Measurements from ENCODE around the gene FMNL2.
"Not testable (repeated sequence)": the region's sequence is repeated elsewhere in the genome, so short reads cannot be mapped to it uniquely, and the experiment has no call there.

The FMNL2 gene

DNA sequence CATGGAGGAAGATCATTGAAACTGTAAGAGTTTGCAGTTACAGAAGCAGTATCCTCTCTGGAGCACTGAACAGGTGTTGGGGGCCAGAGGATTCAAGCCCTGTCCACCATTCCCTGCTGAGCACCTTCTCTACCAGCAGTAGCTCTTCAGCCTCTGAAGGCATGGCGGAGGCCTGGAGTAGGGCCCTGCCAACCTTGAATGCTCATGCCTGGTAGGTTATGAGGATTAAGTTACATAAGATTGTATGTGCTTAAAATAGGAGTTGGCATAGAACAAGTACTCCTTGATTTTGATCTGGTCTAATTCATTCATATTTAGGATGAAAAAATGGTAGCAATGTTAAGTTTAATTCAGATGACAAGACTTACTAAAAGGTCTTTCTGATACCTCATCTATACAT is 40.2 kb downstream of the FMNL2 start:
- peaks cover 21% of the 10 kb centered on the region for H3K27me3 Mint-ChIP-seq (ENCODE audit: low read depth)
- no peak for DNase-seq (ENCODE audit: low spot score)
- no peak overlapping the region for H3K4me3 Mint-ChIP-seq
- H3K36me3 Mint-ChIP-seq (ENCODE audit: low read depth), result no peaks in the 10 kb centered on the region
- H3K27ac Mint-ChIP-seq, result no peak overlapping the region
- H3K4me1 Mint-ChIP-seq (ENCODE audit: low read depth), result no peaks in the 10 kb centered on the region
- H3K9me3 Mint-ChIP-seq, result no peaks in the 10 kb centered on the region

DNA sequence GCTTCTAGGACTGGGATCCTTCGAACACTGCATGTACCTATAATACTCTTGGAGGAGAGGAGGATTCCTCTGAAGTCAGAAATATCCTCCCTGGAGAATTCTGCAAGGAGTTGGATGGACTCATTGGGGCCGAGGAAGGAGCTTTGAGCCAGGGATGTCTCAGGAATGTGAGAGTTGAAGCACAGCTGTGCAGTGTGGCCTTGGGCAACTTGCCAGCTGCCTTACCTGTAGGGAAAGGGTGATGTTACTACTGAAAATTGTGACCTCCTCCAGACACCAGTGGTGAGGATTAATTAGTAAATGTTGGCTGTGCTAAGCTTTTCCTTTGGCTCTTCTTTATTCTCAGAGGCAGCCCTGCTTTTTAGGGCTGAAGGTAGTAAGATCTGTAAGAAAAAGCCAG is 41.4 kb downstream of the FMNL2 start:
- Mint-ChIP-seq H3K27me3 (ENCODE audit: low read depth) (peaks cover 17% of the 10 kb centered on the region), H3K9me3 (no peaks in the 10 kb centered on the region), H3K4me3 (no peak overlapping the region), H3K4me1 (ENCODE audit: low read depth) (no peaks in the 10 kb centered on the region), H3K27ac (no peak overlapping the region), H3K36me3 (ENCODE audit: low read depth) (no peaks in the 10 kb centered on the region)
- DNase-seq (ENCODE audit: low spot score), result no peak

GRCh38 chr2:152376968-152377367 is 42.0 kb downstream of the FMNL2 start:
- H3K4me3 Mint-ChIP-seq, result no peak overlapping the region
- H3K36me3 Mint-ChIP-seq (ENCODE audit: low read depth), result no peaks in the 10 kb centered on the region
- no peak overlapping the region for H3K27ac Mint-ChIP-seq
- no peaks in the 10 kb centered on the region for H3K9me3 Mint-ChIP-seq
- no peaks in the 10 kb centered on the region for H3K4me1 Mint-ChIP-seq (ENCODE audit: low read depth)
- DNase-seq (ENCODE audit: low spot score), result no peak
- peaks cover 17% of the 10 kb centered on the region for H3K27me3 Mint-ChIP-seq (ENCODE audit: low read depth)

DNA sequence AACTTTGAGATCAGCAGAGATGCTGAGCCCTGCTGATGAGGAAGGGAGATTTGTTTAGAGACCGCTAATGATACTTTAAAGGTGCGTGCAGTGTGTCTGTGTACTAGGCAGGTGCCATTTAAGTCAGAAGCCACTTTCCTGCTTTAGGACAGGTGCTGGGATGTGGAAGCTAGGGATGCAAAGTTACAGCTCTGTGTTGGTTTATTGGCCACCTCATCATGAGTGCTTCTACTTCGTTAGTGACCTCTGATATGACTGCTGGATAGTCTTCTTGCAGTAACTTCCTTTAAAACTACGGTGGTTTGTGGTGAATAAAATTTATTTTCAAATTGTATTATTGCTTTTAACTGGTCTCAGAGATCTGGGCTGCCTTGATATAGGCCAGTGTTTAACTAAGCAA is 44.1 kb downstream of the FMNL2 start:
- Mint-ChIP-seq H3K9me3 (no peaks in the 10 kb centered on the region), H3K27ac (no peak overlapping the region), H3K4me1 (ENCODE audit: low read depth) (no peaks in the 10 kb centered on the region)

DNA sequence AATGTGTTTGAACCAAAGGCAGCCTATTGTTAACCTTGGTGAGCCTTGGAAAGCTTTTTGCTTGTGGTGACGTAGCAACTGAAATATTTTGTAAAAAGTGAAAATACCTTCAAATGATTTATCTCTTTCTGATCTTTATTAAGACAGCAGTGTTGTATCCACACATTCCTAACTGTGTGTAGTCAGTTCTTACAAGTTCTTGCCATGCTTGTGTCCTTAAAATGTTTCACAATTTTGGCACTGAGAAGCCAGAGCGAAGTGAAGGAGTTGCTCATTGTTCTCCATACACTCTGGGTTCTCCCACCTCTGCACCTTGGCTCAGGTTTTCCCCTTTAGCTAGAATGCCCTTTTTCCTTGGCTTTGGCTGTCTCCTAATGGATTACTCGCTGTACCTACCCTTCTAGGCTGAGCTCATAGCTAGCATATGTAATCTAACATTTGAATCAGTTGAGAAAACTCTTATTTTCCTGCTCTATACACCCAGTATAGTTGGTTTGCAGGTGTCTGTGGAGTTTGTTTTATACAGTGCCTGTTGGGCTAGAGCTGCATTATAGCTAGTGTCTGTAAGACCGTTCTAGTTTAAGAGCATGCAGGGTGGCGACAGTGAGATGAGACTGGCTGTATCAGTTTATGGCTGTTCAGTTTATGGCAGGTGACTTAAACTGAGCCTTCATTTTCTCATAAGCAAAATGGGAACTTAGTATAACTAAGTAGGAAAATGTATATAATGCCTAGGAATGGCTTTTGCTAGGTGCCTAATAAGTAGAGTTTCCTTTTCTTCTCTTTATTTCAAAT is 45.5 kb downstream of the FMNL2 start:
- Mint-ChIP-seq H3K27me3 (ENCODE audit: low read depth) (peaks cover 13% of the 10 kb centered on the region), H3K4me1 (ENCODE audit: low read depth) (no peaks in the 10 kb centered on the region), H3K9me3 (no peaks in the 10 kb centered on the region), H3K36me3 (ENCODE audit: low read depth) (no peaks in the 10 kb centered on the region), H3K4me3 (no peak overlapping the region), H3K27ac (no peak overlapping the region)
- no peak for DNase-seq (ENCODE audit: low spot score)

More for the DNA sequence above, 44.1 kb downstream of the FMNL2 start:
- no peak overlapping the region for H3K4me3 Mint-ChIP-seq
- peaks cover 10% of the 10 kb centered on the region for H3K27me3 Mint-ChIP-seq (ENCODE audit: low read depth)
- no peaks in the 10 kb centered on the region for H3K36me3 Mint-ChIP-seq (ENCODE audit: low read depth)
- DNase-seq (ENCODE audit: low spot score), result no peak

DNA sequence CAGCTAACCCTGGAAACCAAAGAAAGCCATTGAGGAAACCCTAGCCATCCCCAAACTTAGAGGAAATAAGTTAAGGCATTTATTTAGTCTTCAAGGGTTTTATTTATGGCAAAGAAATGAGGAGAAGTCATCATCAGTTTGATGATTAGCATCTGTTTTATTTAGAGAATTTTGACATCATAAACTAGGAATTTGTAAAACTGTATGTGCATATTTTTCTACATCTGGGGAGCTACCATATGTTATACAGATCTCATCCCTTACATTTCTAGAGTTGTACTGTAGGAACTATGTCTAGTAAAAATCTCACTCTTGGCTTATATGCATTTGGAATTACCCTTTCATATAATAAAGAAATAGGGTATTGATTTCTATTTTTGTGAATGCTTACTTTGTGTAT is 48.7 kb downstream of the FMNL2 start:
- H3K4me1 Mint-ChIP-seq (ENCODE audit: low read depth), result no peaks in the 10 kb centered on the region
- H3K27ac Mint-ChIP-seq, result no peak overlapping the region
- no peak for DNase-seq (ENCODE audit: low spot score)
- H3K27me3 Mint-ChIP-seq (ENCODE audit: low read depth), result peaks cover 10% of the 10 kb centered on the region
- no peaks in the 10 kb centered on the region for H3K36me3 Mint-ChIP-seq (ENCODE audit: low read depth)
- H3K4me3 Mint-ChIP-seq, result no peak overlapping the region
- no peaks in the 10 kb centered on the region for H3K9me3 Mint-ChIP-seq

DNA sequence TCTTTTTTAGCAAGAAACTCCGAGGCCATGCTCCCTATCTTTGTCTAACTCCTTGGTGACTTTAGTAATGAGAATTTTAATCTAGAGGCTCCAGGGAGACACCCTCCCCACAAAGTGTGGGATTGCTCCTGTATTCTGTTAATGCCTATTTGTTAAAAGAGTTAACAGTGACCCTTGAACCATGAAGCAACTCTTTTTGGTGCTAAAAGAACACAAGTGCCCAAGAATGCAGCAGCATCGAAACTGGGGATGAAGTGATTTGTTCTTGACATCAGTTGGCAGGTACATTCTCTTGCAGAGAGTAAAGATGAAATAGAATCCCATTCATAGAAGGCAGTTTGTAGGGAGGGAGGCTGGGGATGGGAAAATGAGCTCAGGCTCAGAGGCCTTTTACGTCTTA is 50.0 kb downstream of the FMNL2 start:
- Mint-ChIP-seq H3K27me3 (ENCODE audit: low read depth) (peaks cover 7% of the 10 kb centered on the region), H3K36me3 (ENCODE audit: low read depth) (no peaks in the 10 kb centered on the region), H3K4me3 (no peak overlapping the region), H3K9me3 (no peaks in the 10 kb centered on the region), H3K4me1 (ENCODE audit: low read depth) (no peaks in the 10 kb centered on the region), H3K27ac (no peak overlapping the region)
- no peak for DNase-seq (ENCODE audit: low spot score)

GRCh38 chr2:152385650-152386049 is 50.7 kb downstream of the FMNL2 start:
- Mint-ChIP-seq H3K27ac (no peak overlapping the region), H3K4me1 (ENCODE audit: low read depth) (no peaks in the 10 kb centered on the region), H3K27me3 (ENCODE audit: low read depth) (peaks cover 7% of the 10 kb centered on the region), H3K4me3 (no peak overlapping the region), H3K36me3 (ENCODE audit: low read depth) (no peaks in the 10 kb centered on the region), H3K9me3 (no peaks in the 10 kb centered on the region)
- no peak for DNase-seq (ENCODE audit: low spot score)

GRCh38 chr2:152386266-152386665 is 51.3 kb downstream of the FMNL2 start:
- H3K4me3 Mint-ChIP-seq, result no peak overlapping the region
- no peaks in the 10 kb centered on the region for H3K36me3 Mint-ChIP-seq (ENCODE audit: low read depth)
- H3K9me3 Mint-ChIP-seq, result no peaks in the 10 kb centered on the region
- no peak overlapping the region for H3K27ac Mint-ChIP-seq
- peaks cover 7% of the 10 kb centered on the region for H3K27me3 Mint-ChIP-seq (ENCODE audit: low read depth)
- no peak for DNase-seq (ENCODE audit: low spot score)
- H3K4me1 Mint-ChIP-seq (ENCODE audit: low read depth), result no peaks in the 10 kb centered on the region

- no peak for DNase-seq (ENCODE audit: low spot score)
- H3K4me1 Mint-ChIP-seq (ENCODE audit: low read depth), result no peaks in the 10 kb centered on the region
- H3K4me3 Mint-ChIP-seq, result no peak overlapping the region
- H3K36me3 Mint-ChIP-seq (ENCODE audit: low read depth), result no peaks in the 10 kb centered on the region
- H3K9me3 Mint-ChIP-seq, result no peaks in the 10 kb centered on the region
- H3K27ac Mint-ChIP-seq, result no peak overlapping the region
- peaks cover 6% of the 10 kb centered on the region for H3K27me3 Mint-ChIP-seq (ENCODE audit: low read depth)
Observed at GRCh38 chr2:152387041-152387440, 52.1 kb downstream of the FMNL2 start.

DNA sequence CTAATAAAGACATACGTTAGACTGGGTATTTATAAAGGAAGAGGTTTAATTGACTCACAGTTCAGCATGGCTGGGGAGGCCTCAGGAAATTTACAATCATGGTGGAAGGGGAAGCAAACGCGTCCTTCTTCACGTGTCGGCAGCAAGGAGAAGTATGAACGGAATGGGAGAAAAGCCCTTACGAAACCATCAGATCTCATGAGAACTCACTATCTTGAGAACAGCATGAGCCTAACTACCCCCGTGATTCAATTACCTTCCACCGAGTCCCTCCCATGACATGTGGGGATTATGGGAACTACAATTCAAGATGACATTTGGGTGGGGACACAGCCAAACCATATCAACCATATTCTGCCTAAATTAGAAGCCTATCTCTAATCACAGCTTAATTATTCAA is 53.3 kb downstream of the FMNL2 start:
- not testable (repeated sequence) for H3K4me3 Mint-ChIP-seq; H3K4me1 Mint-ChIP-seq (ENCODE audit: low read depth); H3K27ac Mint-ChIP-seq; H3K9me3 Mint-ChIP-seq; DNase-seq (ENCODE audit: low spot score); H3K36me3 Mint-ChIP-seq (ENCODE audit: low read depth); H3K27me3 Mint-ChIP-seq (ENCODE audit: low read depth)

GRCh38 chr2:152389483-152389882 is 54.5 kb downstream of the FMNL2 start:
- no peak overlapping the region for H3K27ac Mint-ChIP-seq
- H3K27me3 Mint-ChIP-seq (ENCODE audit: low read depth), result peaks cover 3% of the 10 kb centered on the region
- H3K36me3 Mint-ChIP-seq (ENCODE audit: low read depth), result no peaks in the 10 kb centered on the region
- no peak overlapping the region for H3K4me3 Mint-ChIP-seq
- H3K4me1 Mint-ChIP-seq (ENCODE audit: low read depth), result no peaks in the 10 kb centered on the region
- DNase-seq (ENCODE audit: low spot score), result no peak
- no peaks in the 10 kb centered on the region for H3K9me3 Mint-ChIP-seq

- Mint-ChIP-seq H3K36me3 (ENCODE audit: low read depth) (no peaks in the 10 kb centered on the region), H3K4me3 (no peak overlapping the region), H3K9me3 (no peaks in the 10 kb centered on the region), H3K27me3 (ENCODE audit: low read depth) (peaks cover 3% of the 10 kb centered on the region), H3K4me1 (ENCODE audit: low read depth) (no peaks in the 10 kb centered on the region), H3K27ac (no peak overlapping the region)
- DNase-seq (ENCODE audit: low spot score), result no peak
Observed at GRCh38 chr2:152390837-152391236, 55.9 kb downstream of the FMNL2 start.

GRCh38 chr2:152391318-152391717 is 56.3 kb downstream of the FMNL2 start:
- H3K4me1 Mint-ChIP-seq (ENCODE audit: low read depth), result no peaks in the 10 kb centered on the region
- H3K27ac Mint-ChIP-seq, result no peak overlapping the region
- no peaks in the 10 kb centered on the region for H3K36me3 Mint-ChIP-seq (ENCODE audit: low read depth)
- H3K4me3 Mint-ChIP-seq, result no peak overlapping the region
- peaks cover 3% of the 10 kb centered on the region for H3K27me3 Mint-ChIP-seq (ENCODE audit: low read depth)
- H3K9me3 Mint-ChIP-seq, result no peaks in the 10 kb centered on the region
- no peak for DNase-seq (ENCODE audit: low spot score)

GRCh38 chr2:152393377-152393776 is 58.4 kb downstream of the FMNL2 start:
- no peaks in the 10 kb centered on the region for H3K36me3 Mint-ChIP-seq (ENCODE audit: low read depth)
- no peaks in the 10 kb centered on the region for H3K9me3 Mint-ChIP-seq
- H3K27me3 Mint-ChIP-seq (ENCODE audit: low read depth), result peaks cover 16% of the 10 kb centered on the region
- DNase-seq (ENCODE audit: low spot score), result no peak
- H3K27ac Mint-ChIP-seq, result no peak overlapping the region
- H3K4me3 Mint-ChIP-seq, result no peak overlapping the region
- no peaks in the 10 kb centered on the region for H3K4me1 Mint-ChIP-seq (ENCODE audit: low read depth)

All from T-helper 2 cell treated with Interferon-gamma antibody and Interleukin-4, amounts not matched to agents 5 μg/mL and 100 μg/mL, for 36 hours (primary cell).